ENCODE measurements around the gene SFT2D3.

DNA sequence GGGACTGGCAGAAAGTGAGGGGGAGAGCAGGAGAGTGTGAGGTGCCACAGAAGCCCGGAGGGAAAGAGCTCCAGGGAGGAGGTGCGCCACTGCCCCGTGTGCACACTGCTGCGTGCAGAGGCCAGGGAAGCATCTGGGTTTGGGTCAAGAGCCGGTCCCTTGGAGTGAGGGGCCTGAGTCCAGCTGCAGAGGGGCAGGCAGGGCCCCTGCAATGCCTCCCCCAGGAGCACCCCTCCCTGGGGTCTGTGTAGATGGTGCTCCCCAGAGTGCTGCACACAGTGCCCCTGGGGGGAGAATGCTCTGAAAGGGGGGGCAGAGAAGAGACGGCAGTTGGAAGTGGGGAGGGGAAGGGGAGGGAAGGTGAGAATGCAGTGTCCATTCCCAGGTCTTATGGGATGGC, 22.3 kb upstream of the SFT2D3 start:
- TF ChIP-seq POLR2A (IDR thresholded peaks at IDR 0.05): no peak
- TF ChIP-seq, protein P1, sequence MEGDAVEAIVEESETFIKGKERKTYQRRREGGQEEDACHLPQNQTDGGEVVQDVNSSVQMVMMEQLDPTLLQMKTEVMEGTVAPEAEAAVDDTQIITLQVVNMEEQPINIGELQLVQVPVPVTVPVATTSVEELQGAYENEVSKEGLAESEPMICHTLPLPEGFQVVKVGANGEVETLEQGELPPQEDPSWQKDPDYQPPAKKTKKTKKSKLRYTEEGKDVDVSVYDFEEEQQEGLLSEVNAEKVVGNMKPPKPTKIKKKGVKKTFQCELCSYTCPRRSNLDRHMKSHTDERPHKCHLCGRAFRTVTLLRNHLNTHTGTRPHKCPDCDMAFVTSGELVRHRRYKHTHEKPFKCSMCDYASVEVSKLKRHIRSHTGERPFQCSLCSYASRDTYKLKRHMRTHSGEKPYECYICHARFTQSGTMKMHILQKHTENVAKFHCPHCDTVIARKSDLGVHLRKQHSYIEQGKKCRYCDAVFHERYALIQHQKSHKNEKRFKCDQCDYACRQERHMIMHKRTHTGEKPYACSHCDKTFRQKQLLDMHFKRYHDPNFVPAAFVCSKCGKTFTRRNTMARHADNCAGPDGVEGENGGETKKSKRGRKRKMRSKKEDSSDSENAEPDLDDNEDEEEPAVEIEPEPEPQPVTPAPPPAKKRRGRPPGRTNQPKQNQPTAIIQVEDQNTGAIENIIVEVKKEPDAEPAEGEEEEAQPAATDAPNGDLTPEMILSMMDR (IDR thresholded peaks at IDR 0.05): no peak

Data from esophagus squamous epithelium (tissue), 4 donors.